ENCODE measurements around the gene CHST7.

- TF ChIP-seq POLR2A (IDR thresholded peaks at IDR 0.05) (no peak), CTCF (IDR thresholded peaks at IDR 0.05) (no peak)
Observed at GRCh38 chrX:46574774-46575381, 1.3 kb downstream of the CHST7 start.
